GM21423 (cell line): Measurements from ENCODE around the gene DPP6.
"Not testable (repeated sequence)": the region's sequence is repeated elsewhere in the genome, so short reads cannot be mapped to it uniquely, and the experiment has no call there.

Experiments
- ATAC-seq: cut with Tn5 transposase; IDR thresholded peaks from one replicate; pipeline ENCODE4 v1.9.1; 2021; ENCODE audit warnings: mild to moderate bottlenecking, moderate library complexity; ENCODE audit not compliant: unreplicated experiment

DPP6 gene

DNA sequence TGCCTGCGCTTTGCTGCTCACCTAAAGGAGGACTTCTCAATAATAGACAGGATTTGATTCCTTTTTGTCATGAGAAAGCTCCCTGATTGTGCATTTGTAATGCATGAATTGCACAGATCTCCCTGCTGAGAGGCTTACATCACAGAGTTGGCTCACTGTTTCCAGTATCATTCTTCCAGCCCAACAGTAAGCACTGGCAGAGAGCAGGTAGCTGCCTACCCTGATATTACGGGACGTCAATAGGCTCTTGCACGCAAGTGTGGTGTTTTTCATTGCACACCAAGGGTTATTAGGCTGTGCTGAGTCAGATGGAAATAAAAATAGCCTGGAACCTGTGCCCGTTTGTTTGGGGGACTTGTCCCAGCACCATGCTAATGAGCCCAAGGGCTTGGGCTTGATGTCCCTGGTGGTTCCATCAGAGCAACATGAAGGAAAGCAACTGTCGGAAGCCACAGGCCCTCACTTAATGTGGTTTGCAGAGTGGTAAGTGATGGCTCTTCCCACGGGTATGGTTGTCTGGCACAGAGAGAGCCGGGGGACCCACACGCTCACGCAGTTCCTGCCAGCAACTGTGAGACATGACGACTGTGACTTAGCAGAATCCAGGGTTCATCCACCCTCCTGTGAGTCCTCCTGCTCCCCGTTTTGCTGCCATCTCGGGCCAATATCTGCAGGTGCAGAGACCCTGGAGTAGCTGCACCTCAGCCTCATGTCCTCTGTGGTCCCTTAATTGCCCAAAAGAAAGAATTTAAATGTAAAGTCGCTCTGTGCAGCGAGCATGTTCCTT, 20.4 kb downstream of the DPP6 start:
- ATAC-seq, result not testable (repeated sequence)

DNA sequence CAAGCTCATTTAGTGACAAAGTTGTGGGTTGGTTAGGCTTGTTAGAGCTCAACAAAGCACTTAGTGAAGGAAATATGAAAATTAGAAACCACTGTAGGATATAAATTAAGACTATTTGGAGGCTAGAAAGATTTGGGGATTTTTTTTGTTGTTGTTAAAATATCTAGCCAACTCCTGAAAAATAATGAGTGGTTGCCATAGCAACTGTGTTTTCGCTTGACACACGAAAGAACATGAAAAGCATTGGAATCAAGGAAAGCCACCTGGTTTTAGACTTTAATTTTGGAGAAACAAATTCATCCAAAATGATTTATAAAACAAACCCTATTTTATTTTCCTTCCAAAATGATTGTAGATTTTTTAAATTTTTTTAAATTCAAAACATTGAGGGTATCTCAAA, 26.3 kb downstream of the DPP6 start:
- ATAC-seq, result not testable (repeated sequence)

DNA sequence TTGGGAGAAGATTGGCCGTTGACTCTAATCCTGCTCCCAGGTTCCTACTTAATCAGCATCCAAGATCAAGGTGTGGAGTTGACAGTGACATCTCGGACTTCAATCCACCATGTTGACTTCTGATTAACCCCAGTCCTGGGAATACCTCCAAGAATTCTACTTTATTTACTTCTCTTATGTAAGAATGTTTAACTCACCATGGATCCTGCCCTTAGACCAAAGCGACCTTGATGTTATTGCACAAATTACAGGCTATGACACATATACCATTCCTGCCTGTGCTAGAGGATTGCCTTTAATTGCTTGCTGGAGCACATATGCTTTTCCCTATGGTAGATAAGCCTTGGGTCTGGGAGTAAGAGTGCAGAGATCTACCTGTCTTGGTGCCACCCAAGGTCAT, 28.1 kb downstream of the DPP6 start:
- not testable (repeated sequence) for ATAC-seq

DNA sequence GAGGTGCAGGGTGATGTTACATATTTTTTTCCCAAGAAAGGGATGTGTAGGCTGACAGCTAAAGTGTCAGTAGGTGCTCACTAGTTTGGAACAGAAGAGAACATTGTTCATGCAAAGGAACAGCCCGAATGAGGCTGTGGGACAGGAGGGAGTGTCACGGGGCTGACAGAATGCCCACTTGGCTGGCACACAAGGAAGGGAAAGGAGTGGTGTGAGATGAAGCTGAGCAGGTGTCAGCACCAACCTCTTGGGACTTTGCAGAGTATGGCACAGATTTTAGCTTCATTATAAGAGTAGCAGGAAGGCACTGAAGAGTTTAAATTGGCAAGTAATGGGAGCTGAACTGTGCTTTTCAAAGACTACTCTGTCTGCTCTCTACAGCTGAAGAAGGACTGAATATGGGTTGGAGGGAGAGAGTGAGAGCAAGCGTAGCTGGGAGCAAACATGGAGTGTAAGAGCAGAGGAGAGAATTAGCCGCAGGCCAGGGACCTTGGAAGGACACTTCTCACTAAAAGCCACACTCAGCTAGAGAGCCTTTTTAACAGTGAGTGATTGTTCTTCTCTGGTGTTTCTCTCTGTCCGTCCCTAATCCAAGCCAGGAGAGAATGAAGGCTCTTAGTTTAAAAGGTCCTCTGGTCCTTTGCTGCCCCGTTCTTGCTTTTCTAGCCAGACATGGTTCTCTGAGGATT, 35.0 kb downstream of the DPP6 start:
- ATAC-seq, result not testable (repeated sequence)

DNA sequence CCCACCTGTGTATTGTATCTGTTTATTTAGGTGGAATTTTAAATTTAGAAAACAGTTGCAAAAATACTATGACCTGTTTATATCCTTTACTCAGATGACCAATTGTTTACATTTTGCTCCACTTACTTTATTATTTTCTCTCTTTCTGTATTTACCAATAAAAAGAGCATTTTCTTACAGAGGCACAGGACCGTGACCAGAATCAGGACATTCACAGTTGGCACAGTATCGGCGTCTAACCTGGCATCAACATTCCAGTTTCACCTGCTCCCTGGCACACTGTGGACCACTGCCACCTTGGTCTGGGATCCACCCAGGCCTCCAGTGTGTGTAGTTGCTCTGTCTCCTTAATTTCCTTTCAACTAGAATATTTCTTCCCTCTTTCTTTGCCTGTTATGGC, 39.9 kb downstream of the DPP6 start:
- ATAC-seq, result not testable (repeated sequence)

DNA sequence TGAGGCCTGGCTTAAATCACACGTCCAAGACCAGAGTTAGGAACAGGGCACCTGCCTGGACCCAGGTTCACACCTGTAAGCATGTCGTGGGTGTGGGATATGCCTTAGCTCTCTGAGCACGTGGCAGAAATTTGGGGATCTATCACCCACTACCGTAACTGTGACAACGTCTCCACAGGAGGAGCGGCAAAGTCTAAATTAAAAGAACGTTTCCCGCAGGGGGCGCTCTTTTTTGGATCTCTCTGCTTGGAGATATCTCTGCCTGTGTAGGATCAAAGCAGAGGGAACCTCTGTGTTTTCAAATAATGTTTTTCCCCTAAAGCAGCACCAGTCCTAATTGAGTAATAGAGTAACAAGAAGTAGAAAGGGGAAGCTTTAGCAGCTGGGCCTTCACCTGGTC, 43.0 kb downstream of the DPP6 start:
- not testable (repeated sequence) for ATAC-seq

DNA sequence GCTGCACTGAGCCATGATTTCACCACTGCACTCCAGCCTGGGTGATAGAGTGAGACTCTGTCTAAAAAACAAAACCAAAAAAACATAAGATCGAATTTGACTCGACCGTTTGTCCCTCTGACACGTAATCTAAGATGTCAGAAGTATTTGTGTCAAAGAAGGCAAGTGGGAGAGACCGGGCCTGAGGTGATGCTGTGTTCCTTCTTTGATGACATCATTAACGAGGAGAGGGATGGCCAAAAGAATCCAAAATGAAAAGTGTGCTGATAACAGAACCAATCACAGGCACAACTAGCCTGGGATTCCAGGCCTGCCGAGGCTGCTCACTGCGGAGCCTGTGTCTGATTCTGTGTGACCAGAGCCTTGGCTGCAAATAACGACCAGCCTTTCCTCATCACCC, 52.9 kb downstream of the DPP6 start:
- not testable (repeated sequence) for ATAC-seq

DNA sequence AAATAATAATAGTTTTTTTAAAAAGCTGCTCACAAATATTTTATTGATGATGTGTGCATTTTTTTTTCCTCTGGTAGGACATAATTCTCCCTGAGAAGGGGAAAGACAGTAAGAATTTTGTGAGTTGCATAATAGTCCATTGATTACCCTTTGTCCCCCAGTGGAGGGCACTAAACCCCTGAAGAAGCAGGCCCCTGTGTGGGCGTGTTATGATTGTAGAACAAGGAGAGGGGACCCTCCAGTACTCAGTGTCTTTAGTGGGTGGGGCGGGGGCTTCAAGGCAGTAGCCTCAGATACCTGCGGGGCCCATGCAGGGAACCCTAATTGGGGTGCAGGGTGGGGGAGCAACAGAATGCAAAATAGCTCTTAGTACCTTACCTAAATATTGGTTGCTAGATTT, 57.4 kb downstream of the DPP6 start:
- ATAC-seq, result not testable (repeated sequence)

DNA sequence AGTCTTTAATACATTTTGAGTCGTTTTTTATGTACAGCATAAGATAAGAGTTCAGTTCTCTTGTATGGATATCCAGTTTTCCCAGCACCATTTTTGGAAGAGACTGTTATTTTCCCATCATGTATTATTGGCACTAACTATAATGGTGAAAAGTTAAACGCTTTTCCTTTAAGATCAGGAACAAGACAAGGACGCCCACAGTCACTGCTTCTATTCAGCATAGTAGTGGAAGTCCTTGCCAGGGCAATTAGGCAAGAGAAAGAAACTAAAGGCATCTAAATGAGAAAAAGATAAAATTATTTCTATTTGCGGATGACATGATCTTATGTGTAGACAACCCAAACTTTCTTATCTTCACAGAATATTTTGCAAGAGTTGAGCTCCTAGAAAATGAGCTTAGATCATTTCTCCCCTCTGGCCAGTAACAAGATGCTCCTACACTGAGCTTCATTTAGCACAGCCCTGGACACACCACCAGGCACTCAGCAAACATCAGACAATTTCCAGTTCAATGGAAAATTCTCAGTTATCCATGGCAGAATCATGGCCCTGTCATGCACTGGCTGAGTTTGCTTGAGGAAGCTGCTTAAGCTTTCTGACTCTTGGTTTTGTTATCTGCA, 61.6 kb downstream of the DPP6 start:
- ATAC-seq, result not testable (repeated sequence)

DNA sequence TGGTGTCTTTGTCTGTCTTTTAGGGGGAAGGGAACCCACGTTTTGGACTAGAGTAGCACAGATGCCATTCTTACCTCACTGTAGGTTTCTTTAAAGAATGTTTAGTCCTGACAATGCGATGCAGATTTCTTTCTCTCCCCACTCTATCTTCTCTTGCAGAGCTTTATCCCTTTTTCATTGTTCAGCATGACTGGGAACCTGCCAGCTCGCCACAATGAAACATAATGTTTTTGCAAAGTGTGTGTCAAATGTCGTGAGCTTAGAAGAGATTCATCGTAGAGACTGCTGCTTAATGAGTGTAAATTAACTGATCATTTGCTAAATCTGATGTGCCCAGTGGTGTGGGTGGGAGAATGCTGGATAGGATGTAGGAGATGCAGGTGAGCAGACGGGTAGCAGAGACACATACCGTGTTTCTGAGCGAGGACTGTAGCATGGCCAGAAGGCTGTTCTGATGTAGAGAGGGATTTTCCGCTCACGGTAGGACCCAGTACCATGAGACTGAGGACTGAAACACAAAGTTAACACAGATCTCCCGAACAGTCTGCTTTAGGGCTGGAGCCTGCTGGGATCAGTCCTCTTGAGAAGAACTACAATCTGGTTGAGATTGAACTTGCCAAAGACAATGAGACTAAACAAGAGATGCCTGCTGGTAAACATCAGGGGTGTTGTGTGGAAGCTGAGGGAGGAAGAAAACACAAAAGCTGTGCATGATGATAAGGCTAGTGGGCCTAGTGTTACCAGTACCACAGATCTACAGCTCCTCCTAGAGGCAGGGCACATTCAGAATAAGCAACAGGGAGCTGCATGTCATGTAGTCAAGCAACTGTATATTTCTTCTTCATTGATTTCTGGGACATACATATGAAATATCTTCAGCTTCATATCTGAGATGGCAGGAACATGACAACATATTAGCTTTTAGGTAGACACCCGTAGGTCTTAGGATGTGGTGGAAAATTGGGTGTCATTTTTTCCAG, 65.5 kb downstream of the DPP6 start:
- not testable (repeated sequence) for ATAC-seq

DNA sequence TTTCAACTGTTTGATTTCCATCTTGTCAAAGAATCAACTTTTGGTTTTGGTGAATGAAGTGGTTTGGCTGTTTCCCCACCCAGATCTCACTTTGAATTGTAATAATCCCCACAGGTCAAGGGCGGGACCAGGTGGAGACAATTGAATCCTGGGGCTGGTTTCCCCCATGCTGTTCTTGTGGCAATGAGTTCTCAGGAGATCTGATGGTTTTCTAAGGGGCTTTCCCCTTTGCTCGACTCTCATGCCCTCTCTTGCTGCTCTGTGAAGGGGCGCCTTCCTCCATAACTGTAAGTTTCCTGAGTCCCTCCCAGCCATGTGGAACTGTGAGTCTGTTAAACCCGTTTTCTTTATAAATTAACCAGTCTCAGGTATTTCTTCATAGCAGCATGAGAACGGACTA, 68.6 kb downstream of the DPP6 start:
- not testable (repeated sequence) for ATAC-seq

DNA sequence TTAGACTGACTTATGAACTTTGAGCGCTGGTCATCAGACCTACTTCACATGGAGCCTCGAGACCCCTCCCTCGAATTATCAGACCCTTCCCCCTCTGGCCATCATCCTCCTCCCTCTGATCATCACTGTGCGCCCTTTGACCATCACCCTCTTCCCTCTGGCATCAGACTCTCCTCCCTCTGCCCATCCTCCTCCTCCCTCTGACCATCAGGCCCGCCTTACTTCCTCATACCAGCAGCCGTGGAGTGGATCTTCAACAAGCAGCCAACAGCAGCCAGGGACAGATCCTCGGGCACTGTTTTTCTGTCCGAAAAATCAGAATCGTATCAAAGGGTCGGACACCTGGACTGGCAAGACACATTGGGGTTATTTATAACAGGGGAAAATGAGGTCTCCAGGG, 70.5 kb downstream of the DPP6 start:
- ATAC-seq, result not testable (repeated sequence)

DNA sequence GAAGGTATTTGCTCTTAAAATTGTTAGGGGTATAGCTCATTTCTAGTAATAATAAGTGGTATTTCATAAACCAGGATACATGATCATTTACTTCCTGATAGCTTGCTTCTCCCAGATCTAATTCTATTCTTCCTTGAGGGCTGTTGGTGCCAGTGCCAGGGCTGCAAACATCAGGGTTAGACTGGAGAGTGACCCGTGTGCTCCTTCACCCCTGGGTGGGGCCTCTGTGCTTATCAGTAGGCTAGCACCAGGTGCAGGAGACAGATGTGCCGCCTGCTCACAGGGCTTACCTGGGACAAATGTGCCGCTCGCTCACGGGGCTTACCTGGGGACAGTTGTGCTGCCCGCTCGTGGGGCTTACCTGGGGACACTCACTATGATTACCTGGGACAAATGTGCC, 71.2 kb downstream of the DPP6 start:
- ATAC-seq, result not testable (repeated sequence)

DNA sequence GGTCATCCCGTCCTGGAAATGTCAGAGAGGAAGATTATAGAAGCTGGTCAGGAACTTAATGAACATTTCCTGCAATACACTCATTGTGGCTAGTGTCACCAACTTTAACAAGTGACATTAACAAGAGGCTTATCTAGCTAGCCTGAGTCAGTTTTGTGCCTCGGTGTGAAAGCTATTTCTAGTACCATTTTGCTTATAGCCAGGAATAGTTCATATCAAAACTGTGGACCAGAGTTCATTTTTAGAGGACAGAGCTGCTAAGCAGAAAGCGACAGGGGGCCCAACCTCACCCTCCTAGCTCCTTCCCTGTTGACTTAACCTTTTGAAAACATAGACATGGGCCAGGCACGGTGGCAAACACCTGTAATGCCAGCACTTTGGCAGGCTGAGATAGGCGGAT, 76.9 kb downstream of the DPP6 start:
- not testable (repeated sequence) for ATAC-seq

DNA sequence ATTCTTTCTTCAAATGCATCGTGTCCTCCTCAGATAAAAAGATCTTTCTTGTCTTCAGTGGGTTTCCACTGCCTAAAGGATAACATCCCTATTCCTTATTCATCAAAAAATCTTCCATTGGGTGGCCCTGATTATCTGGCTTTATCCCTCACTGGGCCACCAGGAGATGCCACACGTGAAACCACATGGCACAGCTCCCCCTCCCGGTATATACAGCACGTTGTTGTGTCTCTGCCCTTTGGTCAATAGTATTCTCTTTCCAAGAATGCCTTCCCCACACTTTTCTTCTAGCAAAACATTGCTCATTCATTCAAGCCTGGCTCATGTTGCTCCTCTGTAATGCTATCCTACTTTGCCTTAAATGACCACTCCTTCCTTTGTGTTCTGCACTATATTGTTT, 80.4 kb downstream of the DPP6 start:
- not testable (repeated sequence) for ATAC-seq

DNA sequence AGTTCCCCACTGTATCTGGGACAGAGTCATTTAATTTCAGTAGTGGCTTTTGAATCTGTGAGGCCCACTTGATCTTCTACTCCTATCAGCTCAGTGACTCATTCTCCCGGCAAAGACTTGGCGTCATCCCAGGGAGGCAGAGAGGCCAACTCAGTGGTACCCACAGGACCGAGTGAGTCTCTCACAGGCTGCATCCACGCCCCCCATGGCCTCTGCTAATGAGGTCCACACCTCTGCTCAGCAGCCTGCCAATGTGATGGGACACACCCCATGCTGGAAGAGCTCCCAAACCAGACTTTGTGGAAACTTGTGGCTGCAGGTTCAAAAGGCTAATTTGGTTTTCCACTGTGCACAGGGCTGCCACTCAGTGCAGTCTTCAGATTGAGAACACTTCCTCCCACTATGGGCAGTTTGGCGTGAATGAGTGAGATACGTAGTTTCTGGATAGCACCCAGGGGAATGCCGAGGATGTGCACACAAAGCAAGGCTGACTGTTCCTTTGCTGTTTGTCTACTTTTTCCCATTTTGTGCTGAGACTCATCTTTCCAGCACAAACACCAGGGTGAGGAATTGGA, 81.6 kb downstream of the DPP6 start:
- ATAC-seq, result not testable (repeated sequence)

DNA sequence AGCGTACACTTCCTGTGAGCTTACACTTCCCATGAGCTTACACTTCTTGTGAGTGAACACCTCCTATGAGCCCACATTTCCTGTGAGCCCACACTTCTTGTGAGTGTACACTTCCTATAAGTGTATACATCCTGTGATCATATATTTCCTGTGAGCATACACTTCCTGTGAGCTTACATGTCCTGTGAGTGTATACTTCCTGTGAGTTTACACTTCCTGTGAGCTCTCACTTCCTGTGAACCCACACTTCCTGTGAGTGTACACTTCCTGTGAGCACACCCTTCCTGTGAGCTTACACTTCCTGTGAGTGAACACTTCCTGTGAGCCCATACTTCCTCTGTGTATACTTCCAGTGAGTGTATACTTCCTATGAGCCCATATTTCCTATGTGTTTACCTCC, 82.5 kb downstream of the DPP6 start:
- ATAC-seq, result not testable (repeated sequence)

DNA sequence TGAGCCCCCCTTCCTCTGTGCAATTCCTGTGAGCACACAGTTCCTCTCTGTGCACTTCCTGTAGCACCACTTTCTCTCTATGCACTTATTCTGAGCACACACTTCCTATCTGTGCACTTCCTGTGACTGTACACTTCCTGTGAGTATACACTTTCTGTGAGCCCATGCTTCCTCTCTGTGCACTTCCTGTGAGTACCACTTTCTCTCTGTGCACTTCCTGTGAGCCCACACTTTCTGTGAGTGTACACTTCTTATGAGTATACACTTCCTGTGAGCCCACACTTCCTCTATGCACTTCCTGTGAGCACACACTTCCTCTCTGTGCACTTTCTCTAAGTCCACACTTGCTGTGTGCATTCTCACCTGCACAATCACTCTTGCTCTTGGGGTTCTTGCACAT, 83.4 kb downstream of the DPP6 start:
- not testable (repeated sequence) for ATAC-seq

DNA sequence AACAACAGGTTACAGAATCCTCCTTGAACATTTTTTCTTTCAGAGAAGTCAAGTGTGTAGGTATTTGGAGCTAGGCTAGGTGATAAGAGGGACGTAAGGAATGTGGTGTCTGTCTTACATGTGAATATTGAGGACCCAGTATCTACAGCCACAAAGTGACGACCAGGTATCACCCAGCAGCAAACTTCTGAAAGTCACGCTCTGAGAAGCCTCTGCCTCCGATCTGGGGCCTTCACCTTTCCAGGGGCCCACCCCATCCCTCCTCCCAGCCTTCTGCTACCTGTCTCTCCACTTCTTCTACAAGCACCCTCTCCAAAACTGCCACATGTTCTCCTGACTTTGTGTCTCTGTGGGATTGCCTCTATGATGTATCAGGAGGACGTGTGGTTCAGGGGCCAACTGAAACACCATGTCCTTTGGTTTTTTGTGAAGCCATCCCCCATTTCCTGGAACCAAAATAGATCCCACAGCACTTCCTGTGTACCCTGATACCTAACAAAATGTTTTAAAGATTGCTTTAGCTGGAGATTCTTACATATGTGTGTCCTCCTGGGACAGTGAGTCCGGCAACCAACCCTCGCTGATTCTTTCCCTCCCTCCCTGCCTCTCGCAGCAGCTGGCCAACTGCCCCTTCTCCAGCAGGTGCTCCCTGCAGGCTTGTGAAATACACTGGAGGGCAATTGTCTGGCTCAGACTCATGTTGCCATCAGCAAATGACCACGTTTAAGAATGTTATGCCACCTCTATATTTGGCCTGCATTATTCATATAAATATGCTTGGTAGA, 93.9 kb downstream of the DPP6 start:
- not testable (repeated sequence) for ATAC-seq

DNA sequence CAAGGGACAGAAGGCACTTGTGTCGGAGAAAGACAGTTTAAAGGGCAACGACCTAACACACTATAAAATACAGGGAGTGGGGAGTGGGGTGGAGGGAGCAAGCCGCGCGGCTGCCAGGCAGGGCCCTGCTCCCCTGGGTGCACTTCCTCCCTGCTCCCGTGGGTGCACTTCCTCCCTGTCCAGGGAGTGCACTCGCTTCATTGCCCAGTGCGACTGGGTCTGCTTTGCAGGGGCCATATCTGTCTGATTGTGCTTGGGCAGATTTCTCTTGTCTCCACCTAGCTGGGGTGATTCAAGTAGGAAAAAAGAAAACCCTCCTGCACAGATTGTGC, 94.5 kb downstream of the DPP6 start:
- not testable (repeated sequence) for ATAC-seq
